ENCODE data around the gene GPATCH1.

DNA sequence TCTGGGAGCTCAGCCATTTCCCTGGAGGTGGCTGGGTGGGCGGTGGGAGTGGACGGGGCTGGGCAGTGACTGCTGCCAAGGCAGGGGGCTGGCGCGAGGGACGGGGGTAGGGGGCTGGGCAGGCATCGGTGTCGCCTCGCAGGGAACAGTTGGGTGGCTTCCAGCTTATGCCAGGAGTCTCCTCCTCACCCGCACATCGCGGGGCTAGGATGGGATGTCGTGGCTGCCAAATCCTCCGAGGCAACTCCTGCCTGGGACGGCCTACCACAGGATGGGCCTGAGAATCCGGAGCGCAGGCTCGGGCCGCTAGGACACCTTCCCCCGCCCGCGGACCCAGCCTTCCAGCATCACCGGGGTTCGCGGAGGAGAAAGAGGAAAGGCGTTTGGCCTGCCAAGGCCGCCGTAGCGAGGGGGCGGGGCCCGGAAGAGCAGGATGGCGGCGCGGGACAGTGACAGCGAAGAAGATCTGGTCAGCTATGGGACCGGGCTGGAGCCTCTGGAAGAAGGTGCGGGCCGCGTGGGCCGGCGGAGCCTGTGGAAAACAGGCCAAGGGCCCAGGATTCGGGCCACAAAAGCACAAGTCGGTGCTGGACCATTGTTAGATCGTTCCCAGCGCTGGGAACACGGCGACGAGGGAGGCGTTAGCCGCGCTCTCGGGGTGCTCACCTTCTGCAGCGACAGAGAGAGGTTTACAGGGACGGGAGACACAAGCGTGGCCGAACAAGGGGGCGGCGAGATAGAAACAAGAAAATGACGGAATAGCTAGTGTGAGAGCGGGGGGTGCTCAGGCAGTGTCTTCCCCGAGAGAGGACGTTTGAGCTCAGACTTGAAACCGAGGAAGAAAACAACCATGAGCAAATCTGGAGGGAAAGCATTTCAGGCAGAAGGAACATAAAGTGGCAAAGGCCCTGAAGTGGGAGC, at the start of gene GPATCH1:
- TF ChIP-seq POLR2A (IDR thresholded peaks at IDR 0.05; ENCODE audit: low read length) (peak; percentile 69), GATA1 (IDR thresholded peaks at IDR 0.05; ENCODE audit: low read depth, low read length) (no peak)

All from erythroblast (primary cell).